Liver (tissue), 9 donors: Measurements from ENCODE around the gene DNMT1. TPM values are rescaled to one million over a fixed set of nuclear protein-coding genes. Genes with fewer than 3 reads are reported as not detected.

Experiments
- DNase-seq: peaks from one replicate; pipeline ENCODE4 v3.0.0-alpha.2; 2017; ENCODE audit warnings: low spot score
- H3K27ac ChIP-seq, 2 donors: one replicate each; pipeline ENCODE4 v1.7.0; 2013; ENCODE audit warnings: inconsistent platforms in 2 of 2, low read length in 2 of 2, control low read depth in 1 of 2, low read depth in 1 of 2, mild to moderate bottlenecking in 1 of 2
- H3K27me3 ChIP-seq, 4 donors: one replicate each; pipeline versions ENCODE4 v1.6.1 to v1.7.0; 2013; ENCODE audit warnings: low read length in 3 of 4, inconsistent platforms in 1 of 4, mild to moderate bottlenecking in 1 of 4, moderate library complexity in 1 of 4; ENCODE audit not compliant: control insufficient read depth in 4 of 4, insufficient read depth in 4 of 4
- H3K36me3 ChIP-seq, 4 donors: one replicate each; pipeline versions ENCODE4 v1.6.1 to v1.7.0; 2013; ENCODE audit warnings: low read length in 3 of 4, mild to moderate bottlenecking in 3 of 4, low read depth in 1 of 4, moderate library complexity in 1 of 4; ENCODE audit not compliant: control insufficient read depth in 4 of 4, insufficient read depth in 3 of 4
- H3K4me1 ChIP-seq, 4 donors: one replicate each; pipeline versions ENCODE4 v1.6.1 to v1.7.0; 2013; ENCODE audit warnings: low read length in 3 of 4, mild to moderate bottlenecking in 3 of 4, moderate library complexity in 1 of 4; ENCODE audit not compliant: control insufficient read depth in 4 of 4, insufficient read depth in 4 of 4
- H3K4me3 ChIP-seq, 3 donors: one replicate each; pipeline versions ENCODE4 v1.6.1 to v1.7.0; 2013; ENCODE audit warnings: low read length in 3 of 3, control low read depth in 1 of 3, low read depth in 1 of 3, mild to moderate bottlenecking in 1 of 3
- H3K9ac ChIP-seq, 2 donors: one replicate each; pipeline ENCODE4 v1.7.0; 2013; ENCODE audit warnings: low read length in 2 of 2, mild to moderate bottlenecking in 2 of 2, moderate library complexity in 2 of 2, control low read depth in 1 of 2, low read depth in 1 of 2
- H3K9me3 ChIP-seq, 4 donors: one replicate each; pipeline versions ENCODE4 v1.6.1 to v1.7.0; 2013; ENCODE audit warnings: low read length in 3 of 4; ENCODE audit not compliant: control insufficient read depth in 4 of 4
- ATF3 ChIP-seq: IDR thresholded peaks from 2 replicates; pipeline ENCODE4 v1.6.1; 2016; ENCODE audit warnings: antibody characterized with exemption
- EGR1 ChIP-seq, 2 donors: IDR thresholded peaks; 2 replicates each; pipeline ENCODE4 v1.6.1; 2016 to 2018; ENCODE audit warnings: antibody characterized with exemption in 2 of 2, low read depth in 2 of 2
- FOXA1 ChIP-seq: IDR thresholded peaks from 2 replicates; pipeline ENCODE4 v1.6.1; 2016; ENCODE audit warnings: antibody characterized with exemption
- FOXA2 ChIP-seq: IDR thresholded peaks from 2 replicates; pipeline ENCODE4 v1.6.1; 2016; ENCODE audit warnings: antibody characterized with exemption
- HNF4A ChIP-seq, 2 donors: conservative IDR thresholded peaks; 2 replicates each; pipeline ENCODE4 v1.6.1; 2016; ENCODE audit warnings: antibody characterized with exemption in 2 of 2, mild to moderate bottlenecking in 2 of 2
- JUND ChIP-seq, 2 donors: IDR thresholded peaks; 2 replicates each; pipeline ENCODE4 v1.6.1; 2016; ENCODE audit warnings: antibody characterized with exemption in 2 of 2
- MAX ChIP-seq: IDR thresholded peaks from 2 replicates; pipeline ENCODE4 v1.6.1; 2016; ENCODE audit warnings: antibody characterized with exemption
- NR2F2 ChIP-seq: IDR thresholded peaks from 2 replicates; pipeline ENCODE4 v1.6.1; 2016; ENCODE audit warnings: antibody characterized with exemption
- RAD21 ChIP-seq, 2 donors: IDR thresholded peaks; 2 replicates each; pipeline ENCODE4 v1.6.1; 2016; ENCODE audit warnings: antibody characterized with exemption in 2 of 2, mild to moderate bottlenecking in 2 of 2
- REST ChIP-seq: IDR thresholded peaks from 2 replicates; pipeline ENCODE4 v1.6.1; 2016; ENCODE audit warnings: antibody characterized with exemption, mild to moderate bottlenecking
- RXRA ChIP-seq, 2 donors: IDR thresholded peaks; 2 replicates each; pipeline ENCODE4 v1.6.1; 2017 to 2018; ENCODE audit warnings: antibody characterized with exemption in 2 of 2, mild to moderate bottlenecking in 1 of 2
- SP1 ChIP-seq: IDR thresholded peaks from 2 replicates; pipeline ENCODE4 v1.6.1; 2018; ENCODE audit warnings: antibody characterized with exemption, mild to moderate bottlenecking
- YY1 ChIP-seq: IDR thresholded peaks from 2 replicates; pipeline ENCODE4 v1.6.1; 2016; ENCODE audit warnings: antibody characterized with exemption, mild to moderate bottlenecking
- ZBTB33 ChIP-seq: IDR thresholded peaks from 2 replicates; pipeline ENCODE4 v1.6.1; 2016; ENCODE audit warnings: antibody characterized with exemption
- WGBS: extraction: QIAGEN DNeasy Blood & Tissue Kit; methylation state at CpG from one replicate; pipeline ENCODE4 v1.1.7; 2013; 5-methylcytosine and 5-hydroxymethylcytosine counted together
- polyA plus RNA-seq, 2 donors: library from polyadenylated mRNA; stranded (reverse) in 1 of 2; unstranded in 1 of 2; fragments of 200-250 nt in 1 of 2; fragments of >200 nt in 1 of 2; fragmentation: Nextera tagmentation in 1 of 2; extraction: Ambion mirVana in 1 of 2; gene quantifications; one replicate each; pipeline versions ENCODE4 v1.2.1 to v1.2.3, GENCODE V29; 2013 to 2015
- total RNA-seq, 2 donors: library from RNA; depleted of rRNA; stranded (reverse); fragments of >200 nt; gene quantifications; one replicate each; pipeline ENCODE4 v1.2.3, GENCODE V29; 2014
- donor health status: healthy.
- donor health status: healthy.
- donor health status: healthy.
- donor health status: healthy.
- donor health status: healthy.

DNMT1 gene
- total and polyA plus RNA-seq, 4 donors: 8.7 to 47.1 (median 20.0) TPM

- TF ChIP-seq ATF3 (no peak), HNF4A (conservative IDR thresholded peaks at IDR 0.05) (no peak), EGR1 (IDR thresholded peaks at IDR 0.05; ENCODE audit: low read depth in 2 of 2) (no peak), JUND (IDR thresholded peaks at IDR 0.05) (no peak)
Measured at GRCh38 chr19:10158071-10158470, 36.7 kb downstream of the DNMT1 start (continued).

GRCh38 chr19:10155839-10156238 is 38.9 kb downstream of the DNMT1 start:
- TF ChIP-seq MAX (no peak), RXRA (IDR thresholded peaks at IDR 0.05) (no peak), YY1 (no peak), HNF4A (conservative IDR thresholded peaks at IDR 0.05) (no peak), FOXA1 (no peak), NR2F2 (no peak), ZBTB33 (no peak), RAD21 (IDR thresholded peaks at IDR 0.05) (no peak), FOXA2 (no peak)
- no peak for DNase-seq
- H3K9me3 ChIP-seq: no peaks in the 10 kb centered on the region
- no peak overlapping the region for H3K27ac ChIP-seq
- WGBS: 91% methylated on average over 4 of the region's 4 CpGs
- H3K36me3 ChIP-seq: peaks cover 16 to 70% (median 32%) of the 10 kb centered on the region in 4 donors
- H3K4me1 ChIP-seq: no peaks in the 10 kb centered on the region
- no peak overlapping the region for H3K4me3 ChIP-seq
- no peaks in the 10 kb centered on the region for H3K27me3 ChIP-seq
- H3K9ac ChIP-seq: no peak overlapping the region

GRCh38 chr19:10152100-10152499 is 42.7 kb downstream of the DNMT1 start:
- WGBS: 97% methylated on average over 3 of the region's 3 CpGs
- no peak for TF ChIP-seq FOXA2
- TF ChIP-seq HNF4A (conservative IDR thresholded peaks at IDR 0.05): no peak
- TF ChIP-seq SP1: no peak
- no peak for TF ChIP-seq REST
- no peak for TF ChIP-seq RAD21 (IDR thresholded peaks at IDR 0.05)
- no peak for TF ChIP-seq ATF3
- TF ChIP-seq NR2F2: no peak
- Histone ChIP-seq H3K27me3 (no peaks in the 10 kb centered on the region), H3K9ac (no peak overlapping the region), H3K36me3 (peaks cover 11 to 63% (median 44%) of the 10 kb centered on the region in 4 donors), H3K4me1 (no peaks in the 10 kb centered on the region), H3K9me3 (no peaks in the 10 kb centered on the region), H3K4me3 (no peak overlapping the region), H3K27ac (no peak overlapping the region)
- no peak for DNase-seq
